OCI-LY1 (cell line): Measurements from ENCODE around the gene KREMEN2.

Source experiments
- H2AFZ ChIP-seq: fragments of 200-600 bp; sonication (generic), shearing (Covaris generic); 2 replicates; pipeline ENCODE4 v1.6.0; 2014; ENCODE audit warnings: antibody characterized with exemption, mild to moderate bottlenecking, low read length
- H3F3A ChIP-seq: fragments of 200-600 bp; sonication (generic), shearing (Covaris generic); 2 replicates; pipeline ENCODE4 v1.6.0; 2014; ENCODE audit warnings: mild to moderate bottlenecking, antibody characterized with exemption, low read length, moderate library complexity; ENCODE audit not compliant: insufficient read depth
- H3K27ac ChIP-seq: fragments of 200-600 bp; sonication (generic); 2 replicates; pipeline ENCODE4 v1.5.1; 2014; ENCODE audit warnings: low read length, mixed run types, mild to moderate bottlenecking, low read depth; ENCODE audit not compliant: poor library complexity, severe bottlenecking
- H3K27me3 ChIP-seq: fragments of 200-600 bp; sonication (generic); 2 replicates; pipeline ENCODE4 v1.6.0; 2014; ENCODE audit warnings: antibody characterized with exemption, mild to moderate bottlenecking, low read length, moderate library complexity; ENCODE audit not compliant: insufficient read depth
- H3K36me3 ChIP-seq: fragments of 200-600 bp; sonication (generic); 2 replicates; pipeline ENCODE4 v1.6.1; 2014; ENCODE audit warnings: mild to moderate bottlenecking, antibody characterized with exemption, low read length, moderate library complexity, mixed read lengths; ENCODE audit not compliant: insufficient read depth
- H3K4me1 ChIP-seq: fragments of 200-600 bp; sonication (generic); 2 replicates; pipeline ENCODE4 v1.5.1; 2014; ENCODE audit warnings: mild to moderate bottlenecking, low read length, moderate library complexity; ENCODE audit not compliant: insufficient read depth, severe bottlenecking
- H3K4me2 ChIP-seq: fragments of 200-600 bp; sonication (generic), shearing (Covaris generic); 2 replicates; pipeline ENCODE4 v1.6.1; 2014; ENCODE audit warnings: low read length
- H3K4me3 ChIP-seq: fragments of 200-600 bp; sonication (generic); 2 replicates; pipeline ENCODE4 v1.5.1; 2014; ENCODE audit warnings: low read length, low read depth, mild to moderate bottlenecking, mixed read lengths; ENCODE audit not compliant: poor library complexity, severe bottlenecking
- H3K79me2 ChIP-seq: fragments of 200-600 bp; shearing (Covaris generic); 2 replicates; pipeline ENCODE4 v1.6.1; 2016; ENCODE audit warnings: mixed run types, low read length, mixed read lengths; ENCODE audit not compliant: insufficient read depth
- H3K9ac ChIP-seq: fragments of 200-600 bp; sonication (generic), shearing (Covaris generic); 2 replicates; pipeline ENCODE4 v1.6.1; 2014; ENCODE audit warnings: mild to moderate bottlenecking, low read length, mixed read lengths
- H3K9me2 ChIP-seq: fragments of 200-600 bp; sonication (generic), shearing (Covaris generic); 2 replicates; pipeline ENCODE4 v1.6.1; 2014; ENCODE audit warnings: low read depth, mild to moderate bottlenecking, low read length, mixed read lengths
- H3K9me3 ChIP-seq: fragments of 200-600 bp; shearing (Covaris generic); 2 replicates; pipeline ENCODE4 v1.6.1; 2014; ENCODE audit warnings: low read length, mixed read lengths
- H4K20me1 ChIP-seq: fragments of 200-600 bp; sonication (generic), shearing (Covaris generic); 2 replicates; pipeline ENCODE4 v1.6.0; 2016; ENCODE audit warnings: mild to moderate bottlenecking, low read length; ENCODE audit not compliant: insufficient read depth
- CTCF ChIP-seq: fragments of 200-600 bp; sonication (generic), shearing (Covaris generic); IDR thresholded peaks from 2 replicates; pipeline ENCODE4 v1.5.1; 2017; ENCODE audit warnings: mild to moderate bottlenecking, antibody characterized with exemption, low read length, moderate library complexity, mixed read lengths
- EZH2 ChIP-seq: fragments of 200-600 bp; sonication (generic), shearing (Covaris generic); IDR thresholded peaks from 2 replicates; pipeline ENCODE4 v1.8.0; 2017; ENCODE audit warnings: borderline replicate concordance, mixed run types, mild to moderate bottlenecking, antibody characterized with exemption, low read length, moderate library complexity, mixed read lengths

The KREMEN2 gene

GRCh38 chr16:2981899-2982250, 17.8 kb downstream of the KREMEN2 start:
- Histone ChIP-seq H3K4me2 (no peak overlapping the region), H3K27ac (no peak overlapping the region), H3K9me2 (no peaks in the 10 kb centered on the region), H3K4me3 (no peak overlapping the region), H3K9me3 (no peaks in the 10 kb centered on the region), H3F3A (no peaks in the 10 kb centered on the region), H3K79me2 (peaks cover 3% of the 10 kb centered on the region; the same call in 1 of the 2 replicates), H2AFZ (no peak overlapping the region), H3K36me3 (peaks cover 15% of the 10 kb centered on the region; the same call in 1 of the 2 replicates), H3K9ac (no peak overlapping the region), H4K20me1 (no peaks in the 10 kb centered on the region), H3K27me3 (peaks cover 3% of the 10 kb centered on the region; the same call in 1 of the 2 replicates), H3K4me1 (peaks cover 49% of the 10 kb centered on the region)
- no peak for TF ChIP-seq CTCF
- TF ChIP-seq EZH2, result no peak

- Histone ChIP-seq H3K4me3 (no peak overlapping the region), H3K9ac (no peak overlapping the region), H3F3A (no peaks in the 10 kb centered on the region), H2AFZ (no peak overlapping the region), H3K9me2 (no peaks in the 10 kb centered on the region), H3K79me2 (peaks cover 3% of the 10 kb centered on the region; the same call in 1 of the 2 replicates), H3K4me1 (peaks cover 46% of the 10 kb centered on the region), H3K27me3 (peaks cover 3% of the 10 kb centered on the region; the same call in 1 of the 2 replicates), H3K4me2 (no peak overlapping the region), H4K20me1 (no peaks in the 10 kb centered on the region), H3K27ac (no peak overlapping the region), H3K9me3 (no peaks in the 10 kb centered on the region), H3K36me3 (peaks cover 10% of the 10 kb centered on the region; the same call in 1 of the 2 replicates)
- TF ChIP-seq EZH2 (no peak), CTCF (no peak)
These were observed 18.3 kb downstream of the KREMEN2 start for GRCh38 chr16:2982402-2982801.

- H3F3A ChIP-seq, result no peaks in the 10 kb centered on the region
- H3K4me1 ChIP-seq, result peaks cover 33% of the 10 kb centered on the region
- no peak overlapping the region; the same call in 1 of the 2 replicates for H3K9ac ChIP-seq
- H3K9me2 ChIP-seq, result no peaks in the 10 kb centered on the region
- 0 out of 2 replicates have a peak, but pooled peaks cover 3% of the 10 kb centered on the region for H3K79me2 ChIP-seq
- H2AFZ ChIP-seq, result no peak overlapping the region
- TF ChIP-seq EZH2 (no peak), CTCF (peak; percentile 92)
- H3K4me3 ChIP-seq, result peak overlapping the region; percentile 26
- H3K9me3 ChIP-seq, result no peaks in the 10 kb centered on the region
- peaks cover 3% of the 10 kb centered on the region; the same call in 1 of the 2 replicates for H3K27me3 ChIP-seq
- no peaks in the 10 kb centered on the region for H3K36me3 ChIP-seq
- no peaks in the 10 kb centered on the region for H4K20me1 ChIP-seq
- H3K27ac ChIP-seq, result no peak overlapping the region
- H3K4me2 ChIP-seq, result peak overlapping the region; percentile 56
These were observed 19.6 kb downstream of the KREMEN2 start for GRCh38 chr16:2983706-2984136.
